SK-N-MC (cell line): ENCODE measurements around the gene SETD2.

Source experiments
- EZH2 ChIP-seq: fragments of 200-600 bp; sonication (generic); IDR thresholded peaks from one replicate; pipeline ENCODE4 v1.6.1; 2017; ENCODE audit warnings: antibody characterized with exemption
- POLR2AphosphoS5 ChIP-seq: IDR thresholded peaks from 2 replicates; pipeline ENCODE4 v1.6.1; 2012; ENCODE audit warnings: mild to moderate bottlenecking, low read depth, low read length, borderline replicate concordance

DNA sequence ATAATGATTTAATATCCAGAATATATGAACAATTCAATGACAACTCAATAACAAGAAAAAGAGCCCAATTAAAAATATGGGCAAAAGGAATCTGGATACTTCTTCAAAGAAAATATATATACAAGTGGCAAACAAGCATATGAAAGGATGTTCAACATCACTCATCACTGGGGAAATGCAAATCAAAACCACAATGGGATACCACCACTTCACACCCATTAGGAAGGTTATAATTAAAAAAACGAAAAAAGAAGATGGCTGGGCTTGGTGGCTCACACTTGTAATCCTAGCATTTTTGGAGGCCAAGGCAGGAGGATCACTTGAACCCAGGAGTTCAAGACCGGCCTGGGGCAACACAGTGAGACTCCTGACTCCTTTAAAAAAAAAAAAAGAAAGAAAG, 191.5 kb downstream of the SETD2 start:
- TF ChIP-seq EZH2, result no peak
- no peak for TF ChIP-seq POLR2AphosphoS5
